HCT116 (cell line): ENCODE measurements around the gene PNPLA8. TPM values are rescaled to one million over a fixed set of nuclear protein-coding genes. Genes with fewer than 3 reads are reported as not detected.

ENCODE experiments used
- ATAC-seq: fragments of 200-7000 bp; cut with Tn5 transposase; 2 replicates; pipeline ENCODE4 v1.9.1; 2020; ENCODE audit warnings: mild to moderate bottlenecking, moderate library complexity
- BruUV-seq: library from RNA; stranded (reverse); fragments of 400-500 nt; replicated peaks from 2 replicates; lab custom pipeline; 2021; lab: Mats Ljungman, UMichigan
- CTCF ChIA-PET: fragments of 300-600 bp; sonication (Branson Sonifier 250); formaldehyde crosslinking; loops from one replicate; lab custom pipeline; 2021; ENCODE audit warnings: antibody characterized with exemption; lab: Charles Lee
- POLR2A ChIA-PET: fragments of 300-600, 350-600 bp; sonication (Branson Sonifier 250); formaldehyde crosslinking; loops from one replicate; lab custom pipeline; 2021; ENCODE audit warnings: antibody characterized with exemption; lab: Charles Lee
- RAD21 ChIA-PET, 2 experiments: fragments of 300-600 bp; sonication (Branson Sonifier 250); formaldehyde crosslinking; loops; one replicate each; lab custom pipeline; 2023; ENCODE audit warnings: low total read pairs in 2 of 2; ENCODE audit not compliant: uncharacterized antibody in 2 of 2, unreplicated experiment in 2 of 2, low non-redundant PET in 1 of 2; lab: Charles Lee
- DNase-seq: peaks from one replicate; pipeline ENCODE4 v3.0.0-alpha.2; 2010; ENCODE audit warnings: low read depth, low spot score
- H2AFZ ChIP-seq: fragments of 200-600 bp; shearing (Covaris generic), sonication (generic); 2 replicates; pipeline ENCODE4 v1.6.1; 2017; ENCODE audit warnings: low read depth, mixed run types, mixed read lengths, antibody characterized with exemption, low read length; ENCODE audit not compliant: poor library complexity, severe bottlenecking
- H3K27ac ChIP-seq: 2 replicates; pipeline ENCODE4 v1.5.1; 2012; ENCODE audit warnings: low read depth, low read length
- H3K27me3 ChIP-seq: fragments of 200-600 bp; sonication (generic); 2 replicates; pipeline ENCODE4 v1.6.1; 2016; ENCODE audit warnings: mixed run types, low read length, mixed read lengths; ENCODE audit not compliant: insufficient read depth
- H3K36me3 ChIP-seq, 2 experiments: fragments of 200-500 bp in 1 of 2; fragments of 200-600 bp in 1 of 2; sonication (Bioruptor generic) in 1 of 2; sonication (generic) in 1 of 2; 2 replicates each; pipeline versions ENCODE4 v1.5.1 to v1.6.1; 2014 to 2016; ENCODE audit warnings: low read length in 2 of 2, inconsistent platforms in 1 of 2, mixed read lengths in 1 of 2, mixed run types in 1 of 2; ENCODE audit not compliant: insufficient read depth in 2 of 2, control insufficient read depth in 1 of 2
- H3K4me1 ChIP-seq, 2 experiments: fragments of 200-600 bp in 1 of 2; sonication (generic) in 1 of 2; 2 replicates each; pipeline versions ENCODE4 v1.5.1 to v1.6.1; 2012 to 2017; ENCODE audit warnings: low read length in 2 of 2, inconsistent platforms in 1 of 2, mild to moderate bottlenecking in 1 of 2, mixed read lengths in 1 of 2, mixed run types in 1 of 2, moderate library complexity in 1 of 2; ENCODE audit not compliant: insufficient read depth in 2 of 2, control insufficient read depth in 1 of 2
- H3K4me2 ChIP-seq: fragments of 200-600 bp; sonication (generic); 2 replicates; pipeline ENCODE4 v1.6.1; 2017; ENCODE audit warnings: mixed run types, low read length, mixed read lengths
- H3K4me3 ChIP-seq, 2 experiments: fragments of 200-600 bp in 1 of 2; sonication (generic) in 1 of 2; replicated peaks in 1 of 2; 2 replicates each; pipeline ENCODE4 v1.5.1; 2011 to 2016; ENCODE audit warnings: low read length in 2 of 2, control low read depth in 1 of 2, low read depth in 1 of 2, mild to moderate bottlenecking in 1 of 2, mixed read lengths in 1 of 2, mixed run types in 1 of 2
- H3K79me2 ChIP-seq: fragments of 200-600 bp; sonication (generic); 2 replicates; pipeline ENCODE4 v1.6.1; 2017; ENCODE audit warnings: mild to moderate bottlenecking, mixed run types, low read length, moderate library complexity, mixed read lengths; ENCODE audit not compliant: insufficient read depth
- H3K9ac ChIP-seq: fragments of 200-600 bp; sonication (generic); 2 replicates; pipeline ENCODE4 v1.6.1; 2016; ENCODE audit warnings: low read length, mixed read lengths
- H3K9me2 ChIP-seq: fragments of 200-600 bp; sonication (generic), shearing (Covaris generic); 2 replicates; pipeline ENCODE4 v1.6.1; 2017; ENCODE audit warnings: mixed run types, mild to moderate bottlenecking, moderate library complexity; ENCODE audit not compliant: insufficient read depth
- H3K9me3 ChIP-seq, 2 experiments: fragments of 200-500 bp in 1 of 2; fragments of 200-600 bp in 1 of 2; sonication (Bioruptor generic) in 1 of 2; sonication (generic) in 1 of 2; 2 replicates each; pipeline ENCODE4 v1.6.1; 2014 to 2017; ENCODE audit warnings: low read length in 2 of 2, mixed read lengths in 2 of 2, inconsistent platforms in 1 of 2, low read depth in 1 of 2, mild to moderate bottlenecking in 1 of 2, mixed run types in 1 of 2, moderate library complexity in 1 of 2; ENCODE audit not compliant: control insufficient read depth in 1 of 2, insufficient read depth in 1 of 2
- H4K20me1 ChIP-seq: fragments of 200-600 bp; sonication (generic), shearing (Covaris generic); 2 replicates; pipeline ENCODE4 v1.6.1; 2017; ENCODE audit warnings: mixed run types, mild to moderate bottlenecking, moderate library complexity; ENCODE audit not compliant: insufficient read depth
- CBX3 ChIP-seq: IDR thresholded peaks from 2 replicates; pipeline ENCODE4 v1.6.1; 2012; ENCODE audit warnings: low read depth
- CEBPB ChIP-seq: IDR thresholded peaks from 2 replicates; pipeline ENCODE4 v1.6.1; 2012; ENCODE audit warnings: low read depth
- EGR1 ChIP-seq: IDR thresholded peaks from 2 replicates; pipeline ENCODE4 v1.6.1; 2012; ENCODE audit warnings: low read depth
- ELF1 ChIP-seq: IDR thresholded peaks from 2 replicates; pipeline ENCODE4 v1.6.1; 2012; ENCODE audit warnings: low read depth, borderline replicate concordance
- EZH2 ChIP-seq: fragments of 200-600 bp; sonication (generic); IDR thresholded peaks from 2 replicates; pipeline ENCODE4 v1.6.1; 2017; ENCODE audit warnings: antibody characterized with exemption, mixed run types
- EZH2phosphoT487 ChIP-seq: fragments of 200-600 bp; IDR thresholded peaks from 2 replicates; pipeline ENCODE4 v1.6.1; 2018; ENCODE audit warnings: antibody characterized with exemption, borderline replicate concordance
- FOSL1 ChIP-seq: IDR thresholded peaks from 2 replicates; pipeline ENCODE4 v1.6.1; 2012; ENCODE audit warnings: low read depth
- JUND ChIP-seq: IDR thresholded peaks from 2 replicates; pipeline ENCODE4 v1.6.1; 2012
- POLR2A ChIP-seq: IDR thresholded peaks from 2 replicates; pipeline ENCODE4 v1.7.0; 2011; ENCODE audit warnings: borderline replicate concordance; ENCODE audit not compliant: insufficient read depth, insufficient read length; ENCODE audit errors: extremely low read depth
- POLR2AphosphoS5 ChIP-seq: IDR thresholded peaks from 2 replicates; pipeline ENCODE4 v1.6.1; 2011; ENCODE audit warnings: mild to moderate bottlenecking, low read depth, low read length, moderate library complexity
- RAD21 ChIP-seq: IDR thresholded peaks from 2 replicates; pipeline ENCODE4 v1.6.1; 2012; ENCODE audit warnings: low read depth, mild to moderate bottlenecking
- SP1 ChIP-seq: IDR thresholded peaks from 2 replicates; pipeline ENCODE4 v1.6.1; 2012; ENCODE audit warnings: low read depth
- SRF ChIP-seq: IDR thresholded peaks from 2 replicates; pipeline ENCODE4 v1.6.1; 2012; ENCODE audit warnings: low read depth
- TCF7L2 ChIP-seq: IDR thresholded peaks from 2 replicates; pipeline ENCODE4 v1.7.0; 2011; ENCODE audit warnings: borderline replicate concordance, inconsistent platforms; ENCODE audit not compliant: insufficient read depth, insufficient read length; ENCODE audit errors: extremely low read depth
- YY1 ChIP-seq: IDR thresholded peaks from 2 replicates; pipeline ENCODE4 v1.6.1; 2011; ENCODE audit warnings: low read length, low read depth, moderate library complexity, mild to moderate bottlenecking; ENCODE audit not compliant: insufficient replicate concordance; ENCODE audit errors: extremely low read depth
- ZFX ChIP-seq: fragments of 450-650 bp; IDR thresholded peaks from 2 replicates; pipeline ENCODE4 v1.6.1; 2017
- ZNF274 ChIP-seq: fragments of 200-500 bp; sonication (Bioruptor generic); IDR thresholded peaks from 2 replicates; pipeline ENCODE4 v1.6.1; 2014; ENCODE audit warnings: mild to moderate bottlenecking, low read depth, low read length, inconsistent platforms
- intact Hi-C: fragments of 100-400 bp; cut with micrococcal nuclease; formaldehyde crosslinking; loops from 2 replicates; pipeline ENCODE4 v1.10.0; 2022
- total RNA-seq: library from RNA; stranded (reverse); gene quantifications from one replicate; pipeline ENCODE4 v1.2.1, GENCODE V29; 2021; ENCODE audit not compliant: unreplicated experiment
- TF ChIP-seq, protein P1 (sequence below): IDR thresholded peaks from 2 replicates; pipeline ENCODE4 v1.6.1; 2012
- TF ChIP-seq, protein P2 (sequence below): IDR thresholded peaks from 2 replicates; pipeline ENCODE4 v1.6.1; 2011; ENCODE audit warnings: mild to moderate bottlenecking, low read length, moderate library complexity; ENCODE audit not compliant: insufficient replicate concordance; ENCODE audit errors: extremely low read depth
- TF ChIP-seq, protein P3 (sequence below): IDR thresholded peaks from 2 replicates; pipeline ENCODE4 v1.6.1; 2012

Gene PNPLA8
- total RNA-seq, 1 experiment from 2014 or later: 12.9 TPM

DNA sequence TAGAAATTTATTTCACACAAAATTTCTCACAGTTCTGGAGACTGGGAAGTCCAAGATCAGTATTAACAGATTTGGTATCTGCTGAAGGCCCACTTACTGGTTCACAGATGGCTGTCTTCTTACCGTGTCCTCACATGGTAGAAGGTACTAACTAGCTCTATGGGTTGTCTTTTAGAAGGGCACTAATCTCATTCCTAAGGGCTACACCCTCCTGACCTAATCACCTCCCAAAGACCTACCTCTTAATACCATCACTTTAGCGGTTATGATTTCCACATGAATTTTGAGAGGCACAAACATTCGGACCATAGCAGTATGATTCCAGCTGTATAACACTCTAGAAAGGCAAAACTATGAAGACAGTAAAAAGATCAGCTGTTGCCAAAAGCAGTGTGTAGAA, 8.0 kb downstream of the PNPLA8 start:
- no TSS peak for BruUV-seq

More for the DNA sequence above, 8.0 kb downstream of the PNPLA8 start:
- RAD21 ChIA-PET: no interaction called here
- Histone ChIP-seq H3K4me2 (no peak overlapping the region), H3K79me2 (no peaks in the 10 kb centered on the region), H3K9ac (no peak overlapping the region), H4K20me1 (no peaks in the 10 kb centered on the region), H2AFZ (no peak overlapping the region), H3K4me3 (no peak overlapping the region), H3K27ac (no peak overlapping the region), H3K9me3 (no peaks in the 10 kb centered on the region), H3K36me3 (no peaks in the 10 kb centered on the region), H3K9me2 (no peaks in the 10 kb centered on the region), H3K27me3 (no peaks in the 10 kb centered on the region), H3K4me1 (no peaks in the 10 kb centered on the region)
- no peak for ATAC-seq
- intact Hi-C loops: no loop called here
- TF ChIP-seq SP1 (no peak), EZH2 (no peak), CBX3 (no peak), POLR2AphosphoS5 (no peak), RAD21 (no peak), ZFX (no peak), EZH2phosphoT487 (no peak), ELF1 (no peak), FOSL1 (no peak), TCF7L2 (no peak), JUND (no peak), ZNF274 (no peak), EGR1 (no peak), POLR2A (no peak), SRF (no peak), YY1 (no peak), CEBPB (no peak)
- TF ChIP-seq, protein P1, sequence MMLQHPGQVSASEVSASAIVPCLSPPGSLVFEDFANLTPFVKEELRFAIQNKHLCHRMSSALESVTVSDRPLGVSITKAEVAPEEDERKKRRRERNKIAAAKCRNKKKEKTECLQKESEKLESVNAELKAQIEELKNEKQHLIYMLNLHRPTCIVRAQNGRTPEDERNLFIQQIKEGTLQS: no peak
- TF ChIP-seq, protein P2, sequence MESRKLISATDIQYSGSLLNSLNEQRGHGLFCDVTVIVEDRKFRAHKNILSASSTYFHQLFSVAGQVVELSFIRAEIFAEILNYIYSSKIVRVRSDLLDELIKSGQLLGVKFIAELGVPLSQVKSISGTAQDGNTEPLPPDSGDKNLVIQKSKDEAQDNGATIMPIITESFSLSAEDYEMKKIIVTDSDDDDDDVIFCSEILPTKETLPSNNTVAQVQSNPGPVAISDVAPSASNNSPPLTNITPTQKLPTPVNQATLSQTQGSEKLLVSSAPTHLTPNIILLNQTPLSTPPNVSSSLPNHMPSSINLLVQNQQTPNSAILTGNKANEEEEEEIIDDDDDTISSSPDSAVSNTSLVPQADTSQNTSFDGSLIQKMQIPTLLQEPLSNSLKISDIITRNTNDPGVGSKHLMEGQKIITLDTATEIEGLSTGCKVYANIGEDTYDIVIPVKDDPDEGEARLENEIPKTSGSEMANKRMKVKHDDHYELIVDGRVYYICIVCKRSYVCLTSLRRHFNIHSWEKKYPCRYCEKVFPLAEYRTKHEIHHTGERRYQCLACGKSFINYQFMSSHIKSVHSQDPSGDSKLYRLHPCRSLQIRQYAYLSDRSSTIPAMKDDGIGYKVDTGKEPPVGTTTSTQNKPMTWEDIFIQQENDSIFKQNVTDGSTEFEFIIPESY: no peak
- TF ChIP-seq, protein P3, sequence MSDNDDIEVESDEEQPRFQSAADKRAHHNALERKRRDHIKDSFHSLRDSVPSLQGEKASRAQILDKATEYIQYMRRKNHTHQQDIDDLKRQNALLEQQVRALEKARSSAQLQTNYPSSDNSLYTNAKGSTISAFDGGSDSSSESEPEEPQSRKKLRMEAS: no peak
- no peak for DNase-seq
- POLR2A ChIA-PET: interaction anchor here (0.8 kb wide), 1 partner anchor 20 kb away, joined by 3 read pairs; no protein-coding TSS in a partner anchor
- CTCF ChIA-PET: interaction anchor here (2.6 kb wide), 1 partner anchor 21 kb away, joined by 9 read pairs; no protein-coding TSS in a partner anchor
